GM18907 (cell line): ENCODE data around the gene MRPL33.

Source experiments
- ATAC-seq: cut with Tn5 transposase; IDR thresholded peaks from one replicate; pipeline ENCODE4 v1.9.1; 2021; ENCODE audit warnings: mild to moderate bottlenecking, moderate library complexity; ENCODE audit not compliant: unreplicated experiment

MRPL33 gene

DNA sequence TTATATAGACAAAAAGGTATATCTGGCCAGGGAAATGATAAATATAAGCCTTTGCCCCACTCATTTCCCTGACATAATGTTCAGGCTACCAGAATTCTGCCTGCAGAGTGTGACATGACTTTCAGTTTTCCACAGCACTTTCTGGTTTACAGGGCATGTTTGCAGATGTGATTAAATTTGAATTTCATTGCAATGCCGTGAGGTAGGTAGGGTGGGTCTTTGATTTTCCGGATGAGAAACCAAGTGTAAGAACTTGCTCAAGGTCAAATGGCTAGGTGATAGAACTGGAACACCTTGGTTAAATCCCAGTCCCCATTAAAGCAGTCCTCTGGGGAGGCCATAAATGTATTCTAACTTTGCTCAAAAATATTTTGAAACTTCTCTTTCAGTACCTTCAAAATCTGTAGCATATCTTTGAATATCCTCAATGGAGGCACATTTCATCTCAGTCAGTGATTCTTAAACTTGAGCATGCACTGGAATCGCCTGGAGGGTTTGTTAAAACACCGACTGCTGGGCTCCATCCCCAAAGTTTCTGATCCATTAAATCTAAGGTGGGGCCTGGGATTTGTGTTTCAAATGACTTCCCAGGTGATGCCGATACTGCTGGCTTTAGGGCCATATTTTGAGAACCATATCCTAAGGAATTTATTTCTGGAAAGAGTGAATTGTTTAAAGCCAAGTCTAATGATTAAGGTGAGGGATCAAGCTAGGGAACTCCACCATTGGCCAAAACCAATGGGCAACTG, 35.0 kb downstream of the MRPL33 start:
- no peak for ATAC-seq

DNA sequence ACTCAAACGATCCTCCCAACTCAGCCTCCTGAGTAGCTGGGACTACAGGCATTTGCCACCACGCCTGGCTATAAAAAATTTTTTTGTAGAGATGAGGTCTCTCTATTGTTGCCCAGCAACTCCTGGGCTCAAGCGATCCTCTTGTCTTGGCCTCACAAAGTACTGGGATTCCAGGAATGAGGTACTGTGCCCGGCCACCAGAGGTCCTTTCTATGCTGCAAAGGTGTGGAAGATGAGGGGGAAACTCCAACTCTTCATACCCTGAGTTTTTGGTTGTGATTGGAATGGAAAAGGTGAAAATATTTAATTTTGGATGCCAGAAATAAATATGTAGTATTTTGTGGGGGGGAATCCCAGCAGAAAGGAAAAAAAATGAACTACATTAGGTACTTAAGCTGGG, 36.0 kb downstream of the MRPL33 start:
- no peak for ATAC-seq

DNA sequence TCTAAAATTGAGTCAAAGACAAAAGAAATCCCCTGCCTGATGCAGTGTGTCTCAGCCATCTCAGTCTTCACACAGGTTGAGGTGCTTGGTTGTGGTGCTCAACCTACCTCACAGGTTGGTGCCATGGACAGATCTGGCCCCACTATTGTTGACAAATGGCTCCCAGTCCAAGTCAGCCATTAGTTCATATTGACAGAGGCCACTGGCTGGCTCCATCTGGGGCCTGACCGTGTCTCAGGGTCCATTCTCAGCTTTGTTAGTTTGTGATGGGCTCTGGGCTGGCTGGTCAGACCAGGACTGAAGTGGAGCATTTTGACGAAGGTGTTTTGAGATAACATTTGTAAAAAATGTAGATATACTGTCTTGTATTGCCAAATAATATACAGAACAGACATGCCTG, 36.9 kb downstream of the MRPL33 start:
- ATAC-seq: no peak

DNA sequence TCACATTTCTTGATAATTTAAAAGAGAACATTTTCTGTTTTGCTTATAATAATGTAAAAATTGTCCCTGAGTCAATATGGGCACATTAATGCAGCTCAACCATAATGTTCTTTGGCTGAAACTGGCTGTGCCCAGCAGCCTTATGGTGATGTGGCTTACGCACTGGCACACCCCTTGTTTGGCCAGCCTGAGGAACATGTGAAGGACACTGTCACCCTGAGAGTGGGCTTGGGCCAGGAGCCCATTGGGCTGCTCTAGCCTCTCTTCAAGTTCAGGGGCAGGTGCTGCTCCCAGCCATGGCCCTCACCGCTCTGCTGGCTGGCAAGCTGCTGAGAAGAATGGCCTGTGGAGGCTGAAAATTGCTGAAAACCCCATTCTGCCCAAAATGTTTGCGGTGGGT, 37.5 kb downstream of the MRPL33 start:
- no peak for ATAC-seq

DNA sequence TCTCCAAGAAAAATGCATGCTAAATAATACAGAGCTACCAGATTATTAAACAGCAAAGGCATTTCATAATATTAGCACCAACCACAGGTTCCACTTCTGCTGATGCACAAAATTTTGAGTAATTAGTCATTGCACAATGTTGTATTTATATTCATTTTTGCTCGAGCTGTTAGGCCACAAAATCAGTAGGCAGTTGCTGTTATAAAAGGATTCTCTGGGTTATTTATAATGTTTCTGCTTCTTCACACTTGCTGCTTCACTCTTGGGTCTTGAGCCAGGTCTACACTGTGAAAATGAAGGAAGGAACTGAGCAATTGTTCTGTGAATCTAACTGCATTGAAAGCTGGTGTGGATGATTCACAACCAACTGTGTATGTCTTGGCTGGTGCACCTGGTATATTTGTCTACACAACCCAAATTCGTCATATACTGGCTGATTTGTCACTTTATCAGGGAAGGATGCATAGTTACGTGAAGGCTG, 38.3 kb downstream of the MRPL33 start:
- ATAC-seq: no peak

DNA sequence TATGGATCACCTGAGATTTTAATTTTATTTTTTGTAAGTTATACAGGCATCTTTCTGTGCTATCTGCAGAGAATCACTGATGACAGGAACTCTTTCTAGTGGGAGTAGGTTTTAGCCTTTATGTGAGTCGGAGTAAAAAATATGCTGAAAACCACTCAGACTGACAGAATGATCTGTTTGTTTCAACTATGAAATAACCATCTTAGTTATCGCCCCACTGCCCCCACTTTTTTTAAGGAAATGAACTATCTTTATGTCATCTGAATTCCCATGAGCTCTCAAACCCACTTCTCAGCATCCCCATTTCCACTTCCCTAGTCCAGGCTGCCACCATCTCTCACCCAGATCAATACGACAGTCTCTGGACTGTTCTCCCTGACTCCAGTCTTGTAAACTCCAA, 38.9 kb downstream of the MRPL33 start:
- ATAC-seq: no peak

DNA sequence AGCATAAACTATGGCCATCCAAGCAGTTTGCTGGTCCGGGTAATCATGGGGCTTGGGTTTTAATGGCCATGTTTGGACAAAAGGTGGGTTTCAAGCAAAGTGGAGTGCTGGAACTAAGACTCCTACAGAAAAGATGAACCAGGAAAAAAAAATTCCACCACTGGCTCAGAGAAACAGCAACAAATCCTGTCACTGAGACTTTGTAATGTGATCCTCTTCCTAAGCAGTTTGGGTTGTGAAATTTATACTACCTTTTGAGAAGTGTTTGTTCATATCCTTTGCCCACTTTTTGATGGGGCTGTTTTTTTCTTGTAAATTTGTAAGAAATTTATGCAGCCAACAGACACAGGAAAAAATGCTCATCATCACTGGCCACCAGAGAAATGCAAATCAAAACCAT, 40.2 kb downstream of the MRPL33 start:
- no peak for ATAC-seq

DNA sequence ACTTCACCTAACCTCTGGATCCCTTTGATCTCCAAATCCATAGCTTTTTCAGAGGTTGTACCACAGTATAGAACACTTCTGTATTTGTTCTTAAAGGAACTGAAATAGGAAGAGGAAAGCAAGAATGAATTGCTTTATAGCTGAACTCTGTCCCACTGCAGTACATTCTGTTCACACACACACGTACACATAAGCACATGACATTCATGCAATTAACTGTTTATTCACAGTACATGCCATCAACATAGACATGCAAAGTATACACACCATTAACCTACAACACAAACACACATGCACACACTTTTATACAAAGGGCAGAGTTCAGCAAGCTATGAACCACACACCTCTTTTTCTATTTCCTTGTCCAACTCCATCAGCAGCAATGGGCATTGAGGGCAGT, 43.2 kb downstream of the MRPL33 start:
- ATAC-seq: no peak

DNA sequence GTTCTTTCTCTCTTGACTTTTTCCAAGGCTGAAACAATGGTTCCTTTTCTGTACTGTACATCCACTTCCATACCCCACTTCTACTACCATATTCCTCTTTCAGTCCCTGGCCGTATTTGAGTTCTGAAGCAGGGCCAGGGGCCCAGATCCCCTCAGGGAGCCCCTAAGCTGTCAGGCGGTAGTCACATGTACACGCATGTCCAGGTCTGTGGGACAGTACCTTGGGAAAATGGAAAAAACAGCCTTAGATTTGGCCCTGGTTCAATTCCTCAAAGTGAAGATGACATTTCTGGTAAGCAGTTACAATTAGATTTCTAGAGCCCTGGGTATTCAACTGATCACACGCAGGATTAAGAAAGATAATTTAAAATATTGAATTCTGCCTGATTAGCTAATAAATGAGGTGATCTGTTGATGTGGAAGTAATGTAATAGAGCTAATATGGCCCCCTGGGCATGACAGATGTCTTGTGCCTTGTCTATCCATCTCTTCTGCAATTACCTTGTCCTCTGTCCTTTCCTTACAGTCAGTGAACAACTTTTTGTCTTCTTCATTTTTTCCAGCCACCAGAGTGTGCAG, 44.4 kb downstream of the MRPL33 start:
- ATAC-seq: no peak

DNA sequence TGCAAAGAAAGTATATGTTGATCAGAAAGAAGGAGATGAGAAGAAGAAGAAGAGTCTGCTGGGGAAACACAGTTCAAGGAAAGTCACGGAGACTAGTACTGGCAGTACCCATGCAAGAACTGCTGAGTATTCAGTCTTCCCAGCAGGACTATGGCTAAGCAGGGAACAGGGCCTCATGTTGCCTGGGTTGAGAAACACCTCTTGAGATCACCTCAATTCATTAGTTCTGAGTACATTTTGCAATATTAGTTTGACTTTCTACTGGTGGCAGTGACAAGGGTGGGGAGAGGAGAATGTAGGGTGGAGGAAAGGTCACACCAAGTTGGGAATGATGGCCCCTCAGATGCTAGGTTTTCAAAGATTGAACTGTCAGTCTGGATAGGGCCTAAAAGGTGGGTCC, 50.5 kb downstream of the MRPL33 start:
- ATAC-seq: no peak

DNA sequence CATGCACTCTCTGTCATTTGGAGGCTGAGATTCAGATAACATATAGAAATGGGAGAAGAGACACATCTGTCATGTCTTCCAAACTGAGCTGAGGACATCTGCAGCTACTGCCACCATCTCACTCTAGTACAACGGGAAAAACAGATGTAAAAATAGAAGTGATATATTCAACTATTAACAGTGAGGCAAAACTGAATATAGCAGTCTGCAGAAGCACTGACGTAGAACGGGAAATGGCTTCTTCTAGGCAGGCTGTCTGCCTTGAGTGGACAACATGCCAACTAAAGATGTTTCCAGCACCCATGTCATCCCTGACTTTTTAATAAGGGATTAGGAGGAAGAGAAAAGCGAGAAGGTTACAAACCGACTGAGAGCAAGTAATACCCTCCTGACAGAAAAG, 51.6 kb downstream of the MRPL33 start:
- ATAC-seq: no peak

DNA sequence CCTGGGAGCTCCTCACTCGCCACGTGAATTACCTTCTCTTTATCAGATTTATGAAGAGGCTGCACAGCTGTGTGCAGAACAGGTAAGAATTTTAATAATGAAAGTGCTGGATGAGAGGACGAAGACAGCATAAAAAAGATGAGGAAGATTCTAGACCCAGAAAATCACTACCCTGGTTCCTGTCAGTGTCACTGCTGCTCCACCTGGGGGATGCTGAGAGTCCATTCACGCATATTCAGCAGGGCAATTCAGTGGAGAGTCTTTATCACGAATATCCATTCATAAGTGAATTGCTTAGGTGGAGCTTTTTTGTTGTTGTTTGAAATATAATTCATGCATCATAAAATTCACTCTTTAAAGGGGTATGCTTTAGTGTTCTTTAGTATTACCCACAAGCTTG, 52.0 kb downstream of the MRPL33 start:
- no peak for ATAC-seq

DNA sequence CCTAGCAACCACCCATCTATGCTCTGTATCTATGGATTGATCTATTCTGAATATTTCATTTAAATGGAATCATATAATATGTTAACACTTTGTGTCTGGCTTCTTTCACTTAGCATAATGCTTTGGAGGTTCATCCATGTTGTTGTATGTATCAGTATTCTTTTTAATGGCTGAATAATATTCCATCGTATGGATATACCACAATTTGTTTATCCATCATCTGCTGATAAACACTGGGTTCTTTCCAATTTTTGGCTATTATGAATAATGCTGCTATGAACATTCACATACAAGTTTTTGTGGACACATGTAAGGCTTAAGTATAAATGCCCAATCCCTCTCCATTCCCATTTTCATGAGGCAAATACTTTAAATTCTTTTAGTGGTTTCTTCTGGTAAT, 52.9 kb downstream of the MRPL33 start:
- no peak for ATAC-seq

DNA sequence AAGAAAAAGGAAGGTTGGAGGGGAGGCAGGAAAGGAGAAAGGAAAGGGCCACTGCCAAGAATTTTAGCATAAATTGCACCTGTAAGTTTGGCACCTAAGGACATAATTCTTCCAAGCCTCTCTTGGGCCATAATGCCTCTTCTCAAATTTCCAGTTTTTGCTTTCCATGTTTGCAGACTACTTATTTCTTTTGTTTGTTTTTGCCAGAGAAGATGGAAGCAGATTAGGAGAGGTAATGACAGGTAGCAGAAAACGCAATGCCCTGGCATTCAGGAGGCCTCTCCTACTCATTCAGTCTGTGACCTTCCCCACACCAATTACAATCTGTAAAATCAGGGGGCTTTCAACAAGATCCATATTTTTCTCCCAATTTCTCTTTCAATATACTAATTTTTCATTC, 56.8 kb downstream of the MRPL33 start:
- ATAC-seq: no peak
